Activated CD8-positive, alpha-beta memory T cell treated with anti-CD3 and anti-CD28 coated beads, Interleukin-2, amount 10 ng/mL, durations not matched to agents 7 days and 5 days (primary cell): ENCODE results near the gene ARHGEF16. TPM values are rescaled to one million over a fixed set of nuclear protein-coding genes. Genes with fewer than 3 reads are reported as not detected.

Source experiments
- ATAC-seq: fragments of 150-1000 bp; cut with Tn5 transposase; one replicate; pipeline ENCODE4 v1.10.0; 2021; ENCODE audit warnings: moderate library complexity
- CTCF ChIA-PET: fragments of 350-600 bp; sonication (Branson Sonifier 250); formaldehyde crosslinking; loops from one replicate; lab custom pipeline; 2021; ENCODE audit warnings: antibody characterized with exemption; lab: Charles Lee
- DNase-seq: peaks from one replicate; pipeline ENCODE4 v3.0.0-alpha.2; 2020
- H3K27ac Mint-ChIP-seq: one replicate; pipeline ENCODE4 v1.8.0; 2021; ENCODE audit warnings: mild to moderate bottlenecking, mixed read lengths
- H3K27me3 Mint-ChIP-seq: one replicate; pipeline ENCODE4 v1.8.0; 2021; ENCODE audit warnings: mixed read lengths
- H3K36me3 Mint-ChIP-seq: one replicate; pipeline ENCODE4 v1.8.0; 2021; ENCODE audit warnings: mild to moderate bottlenecking, mixed read lengths
- H3K4me1 Mint-ChIP-seq: one replicate; pipeline ENCODE4 v1.8.0; 2021; ENCODE audit warnings: mixed read lengths
- H3K4me3 Mint-ChIP-seq: one replicate; pipeline ENCODE4 v1.8.0; 2021; ENCODE audit warnings: mild to moderate bottlenecking, moderate library complexity, mixed read lengths
- H3K9me3 Mint-ChIP-seq: one replicate; pipeline ENCODE4 v1.8.0; 2022; ENCODE audit warnings: low read depth, mixed read lengths
- total RNA-seq, 2 experiments: library from RNA; stranded (reverse); gene quantifications; one replicate each; pipeline ENCODE4 v1.2.3, GENCODE V29; 2021

The ARHGEF16 gene
- total RNA-seq, 2 experiments from 2014 or later, result not detected

DNA sequence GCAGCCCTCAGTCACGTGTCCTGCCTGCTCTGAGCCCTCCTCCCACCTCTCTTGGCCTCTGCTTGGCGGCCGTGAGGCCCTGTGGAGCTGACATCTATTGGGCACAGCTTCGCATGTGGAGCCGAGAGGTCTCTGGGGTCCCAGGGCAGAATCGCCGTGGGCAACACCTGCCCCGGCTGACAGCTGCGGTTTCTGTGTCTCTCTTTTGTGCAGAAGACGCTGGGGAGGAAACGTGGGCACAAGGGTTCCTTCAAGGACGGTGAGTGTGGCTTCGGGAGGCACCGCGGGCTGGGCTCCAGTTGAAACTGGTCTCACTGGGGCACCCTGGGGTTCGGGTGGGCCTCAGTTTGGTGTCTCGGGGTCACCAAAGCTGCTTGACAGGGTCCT lies 11.5 kb downstream of the ARHGEF16 start:
- Mint-ChIP-seq H3K4me1 (no peaks in the 10 kb centered on the region), H3K36me3 (no peaks in the 10 kb centered on the region), H3K4me3 (no peak overlapping the region), H3K27me3 (no peaks in the 10 kb centered on the region), H3K9me3 (no peaks in the 10 kb centered on the region), H3K27ac (no peak overlapping the region)
- CTCF ChIA-PET, result interaction anchor here (1.4 kb wide), 1 partner anchor 13 kb away, joined by 4 read pairs; no protein-coding TSS in a partner anchor
- no peak for DNase-seq
- ATAC-seq, result no peak

DNA sequence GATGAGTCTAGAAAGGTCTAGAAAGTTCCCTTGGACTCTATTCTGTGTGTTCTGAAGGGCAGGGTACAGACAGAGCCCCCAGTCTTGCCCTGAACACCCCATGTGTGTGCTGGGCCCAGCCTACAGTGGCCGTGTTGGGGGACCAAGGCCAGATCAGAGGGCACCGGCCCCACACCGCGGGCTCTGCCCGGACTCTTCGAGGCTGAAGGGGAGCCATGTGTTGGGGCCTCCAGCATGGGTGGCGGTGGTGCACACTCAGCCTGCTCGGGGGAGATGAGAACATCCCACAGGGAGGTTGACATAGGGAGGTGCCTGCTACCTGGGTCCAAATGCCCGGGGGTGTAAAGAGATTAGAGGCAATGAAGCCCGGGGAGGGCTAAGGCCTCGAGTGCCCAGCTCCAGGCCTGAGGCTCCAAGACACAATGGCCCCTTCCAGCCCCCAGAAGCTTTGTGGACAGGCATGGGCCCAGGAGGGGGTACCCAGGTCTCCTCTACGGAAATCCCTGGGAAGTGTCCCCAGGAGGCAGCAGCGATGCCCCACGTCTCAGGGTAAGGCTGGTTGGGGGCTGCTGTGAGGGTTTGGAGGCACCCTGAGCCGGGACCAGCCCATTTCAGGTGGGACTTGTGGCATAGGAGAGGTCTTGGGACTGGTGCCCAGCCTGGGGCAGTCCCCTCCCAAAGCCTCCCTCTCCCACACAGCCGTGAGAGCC lies 12.1 kb downstream of the ARHGEF16 start:
- H3K4me1 Mint-ChIP-seq, result no peaks in the 10 kb centered on the region
- CTCF ChIA-PET, result interaction anchor here (1.4 kb wide), 1 partner anchor 14 kb away, joined by 4 read pairs; no protein-coding TSS in a partner anchor
- ATAC-seq (no peak), DNase-seq (no peak)
- no peak overlapping the region for H3K4me3 Mint-ChIP-seq
- H3K9me3 Mint-ChIP-seq, result no peaks in the 10 kb centered on the region
- no peak overlapping the region for H3K27ac Mint-ChIP-seq
- H3K36me3 Mint-ChIP-seq, result no peaks in the 10 kb centered on the region
- H3K27me3 Mint-ChIP-seq, result no peaks in the 10 kb centered on the region

DNA sequence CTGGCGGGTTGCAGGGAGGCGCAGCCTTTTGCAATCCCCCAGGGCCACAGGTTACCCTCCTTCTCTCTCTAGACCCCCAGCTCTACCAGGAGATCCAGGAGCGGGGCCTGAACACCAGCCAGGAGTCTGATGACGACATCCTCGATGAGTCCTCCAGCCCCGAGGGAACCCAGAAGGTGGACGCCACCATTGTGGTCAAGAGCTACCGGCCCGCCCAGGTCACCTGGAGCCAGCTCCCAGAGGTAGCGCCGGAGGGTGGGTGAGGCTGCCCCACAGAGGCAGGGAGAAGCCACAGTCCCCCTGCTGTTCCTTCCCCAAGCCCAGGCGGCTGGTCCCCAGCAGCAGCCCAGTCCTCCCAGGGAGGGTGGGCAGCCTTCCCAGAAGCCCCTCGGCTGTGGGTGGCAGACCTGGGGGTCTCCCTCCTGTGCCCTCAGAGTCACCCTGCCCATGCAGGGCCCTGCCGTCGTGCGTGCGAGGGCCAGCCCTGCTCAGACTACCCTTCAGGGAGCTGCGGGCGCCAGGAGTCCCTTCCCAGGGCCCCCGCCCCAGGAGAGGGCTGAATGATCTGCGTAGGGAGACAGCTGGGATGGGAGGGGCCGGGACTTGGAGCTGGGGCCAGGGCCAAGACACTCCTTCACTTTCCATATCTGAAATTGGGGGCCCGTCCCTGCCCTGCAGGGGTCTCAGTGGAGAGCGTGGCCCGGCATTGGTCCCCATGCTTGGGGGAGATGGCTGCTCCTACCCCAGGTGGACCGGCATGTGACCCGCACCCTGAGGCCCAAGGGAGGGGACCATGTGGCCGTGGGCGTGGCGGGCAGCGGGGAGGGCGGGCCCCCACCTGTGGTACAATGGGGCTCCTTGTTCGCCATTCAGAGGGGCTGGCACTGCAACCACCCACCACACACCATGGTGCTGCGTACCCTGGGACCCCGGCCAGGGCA lies 12.9 kb downstream of the ARHGEF16 start:
- no peaks in the 10 kb centered on the region for H3K9me3 Mint-ChIP-seq
- no peaks in the 10 kb centered on the region for H3K36me3 Mint-ChIP-seq
- H3K27ac Mint-ChIP-seq, result no peak overlapping the region
- ATAC-seq (no peak), DNase-seq (no peak)
- H3K27me3 Mint-ChIP-seq, result no peaks in the 10 kb centered on the region
- CTCF ChIA-PET, result interaction anchor here (1.4 kb wide), 1 partner anchor 14 kb away, joined by 4 read pairs; no protein-coding TSS in a partner anchor
- no peaks in the 10 kb centered on the region for H3K4me1 Mint-ChIP-seq
- no peak overlapping the region for H3K4me3 Mint-ChIP-seq

DNA sequence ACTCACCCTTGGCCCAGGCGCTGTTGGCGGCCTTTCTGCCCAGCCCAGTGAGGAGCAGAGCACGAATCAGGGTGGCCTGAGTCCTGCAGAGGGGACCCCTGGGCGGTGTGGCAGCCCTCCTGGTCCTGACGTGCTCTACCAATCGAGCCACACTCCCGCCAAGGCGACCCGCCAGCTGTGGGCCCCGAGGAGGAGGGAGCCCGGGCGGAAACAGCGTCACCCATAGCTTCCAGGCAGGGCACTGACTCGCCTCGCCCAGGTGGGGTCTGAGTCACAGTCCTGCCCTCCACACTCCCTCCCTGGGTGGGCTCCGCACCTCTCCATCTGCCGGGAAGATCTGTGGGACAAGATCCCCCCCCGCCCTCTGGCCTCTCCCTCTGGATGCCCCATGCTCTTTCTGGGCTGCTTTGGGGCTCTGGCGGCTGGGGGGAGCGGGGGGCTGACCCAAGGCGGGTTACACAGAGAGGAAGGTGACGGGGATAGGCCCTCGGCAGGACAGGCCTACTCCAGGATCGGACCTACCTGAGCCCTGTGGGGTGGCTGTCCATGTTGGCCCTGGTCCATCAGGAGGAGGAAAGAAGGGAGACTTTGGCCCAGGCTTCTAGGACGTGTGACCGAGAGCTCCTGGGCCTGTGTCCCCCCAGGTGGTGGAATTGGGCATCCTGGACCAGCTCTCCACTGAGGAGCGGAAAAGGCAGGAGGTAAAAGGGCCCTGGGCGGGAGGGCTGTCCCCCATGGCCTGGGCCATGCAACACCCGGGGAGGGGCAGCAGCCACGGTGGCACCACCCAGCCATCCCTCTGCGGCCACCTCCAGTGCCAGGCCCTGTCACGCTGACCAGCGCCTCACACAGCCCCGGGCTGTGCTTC lies 14.0 kb downstream of the ARHGEF16 start:
- no peaks in the 10 kb centered on the region for H3K4me1 Mint-ChIP-seq
- ATAC-seq (no peak), DNase-seq (no peak)
- CTCF ChIA-PET, result no interaction called here
- H3K4me3 Mint-ChIP-seq, result no peak overlapping the region
- no peaks in the 10 kb centered on the region for H3K9me3 Mint-ChIP-seq
- no peak overlapping the region for H3K27ac Mint-ChIP-seq
- H3K36me3 Mint-ChIP-seq, result no peaks in the 10 kb centered on the region
- no peaks in the 10 kb centered on the region for H3K27me3 Mint-ChIP-seq

DNA sequence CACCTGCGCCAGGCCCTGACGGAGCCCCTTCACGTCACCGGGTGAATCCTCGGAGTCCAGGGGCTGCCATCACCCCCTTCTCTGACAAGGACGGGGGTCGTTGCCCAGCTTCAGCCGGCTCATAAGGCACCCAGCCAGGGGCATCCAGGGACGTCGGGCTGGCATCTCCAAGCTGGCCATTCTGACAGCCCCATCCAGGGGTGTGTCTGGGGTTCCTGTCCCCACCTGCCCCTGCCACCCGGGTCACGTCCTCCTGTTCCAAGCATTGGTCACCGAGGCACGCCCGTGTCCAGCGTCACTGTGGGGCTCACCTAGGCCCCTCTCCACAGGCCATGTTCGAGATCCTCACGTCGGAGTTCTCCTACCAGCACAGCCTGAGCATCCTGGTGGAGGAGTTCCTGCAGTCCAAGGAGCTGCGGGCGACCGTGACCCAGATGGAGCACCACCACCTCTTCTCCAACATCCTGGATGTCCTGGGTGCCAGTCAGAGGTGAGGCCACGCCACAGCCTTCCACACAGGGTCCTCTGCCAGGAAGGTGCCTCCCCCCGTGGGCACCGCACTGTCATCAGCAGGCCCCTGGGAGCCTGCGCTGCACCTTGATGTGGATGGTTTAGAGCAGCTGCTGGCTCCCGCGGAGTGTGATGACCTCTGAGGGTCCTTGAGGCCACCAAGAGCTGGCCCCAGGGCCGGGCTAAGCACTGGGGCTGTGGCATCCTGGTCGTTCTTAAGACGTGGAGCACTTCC lies 14.8 kb downstream of the ARHGEF16 start:
- no peak for ATAC-seq
- Mint-ChIP-seq H3K36me3 (no peaks in the 10 kb centered on the region), H3K4me1 (no peaks in the 10 kb centered on the region), H3K4me3 (no peak overlapping the region), H3K9me3 (no peaks in the 10 kb centered on the region), H3K27me3 (no peaks in the 10 kb centered on the region), H3K27ac (no peak overlapping the region)
- CTCF ChIA-PET, result no interaction called here
- no peak for DNase-seq

DNA sequence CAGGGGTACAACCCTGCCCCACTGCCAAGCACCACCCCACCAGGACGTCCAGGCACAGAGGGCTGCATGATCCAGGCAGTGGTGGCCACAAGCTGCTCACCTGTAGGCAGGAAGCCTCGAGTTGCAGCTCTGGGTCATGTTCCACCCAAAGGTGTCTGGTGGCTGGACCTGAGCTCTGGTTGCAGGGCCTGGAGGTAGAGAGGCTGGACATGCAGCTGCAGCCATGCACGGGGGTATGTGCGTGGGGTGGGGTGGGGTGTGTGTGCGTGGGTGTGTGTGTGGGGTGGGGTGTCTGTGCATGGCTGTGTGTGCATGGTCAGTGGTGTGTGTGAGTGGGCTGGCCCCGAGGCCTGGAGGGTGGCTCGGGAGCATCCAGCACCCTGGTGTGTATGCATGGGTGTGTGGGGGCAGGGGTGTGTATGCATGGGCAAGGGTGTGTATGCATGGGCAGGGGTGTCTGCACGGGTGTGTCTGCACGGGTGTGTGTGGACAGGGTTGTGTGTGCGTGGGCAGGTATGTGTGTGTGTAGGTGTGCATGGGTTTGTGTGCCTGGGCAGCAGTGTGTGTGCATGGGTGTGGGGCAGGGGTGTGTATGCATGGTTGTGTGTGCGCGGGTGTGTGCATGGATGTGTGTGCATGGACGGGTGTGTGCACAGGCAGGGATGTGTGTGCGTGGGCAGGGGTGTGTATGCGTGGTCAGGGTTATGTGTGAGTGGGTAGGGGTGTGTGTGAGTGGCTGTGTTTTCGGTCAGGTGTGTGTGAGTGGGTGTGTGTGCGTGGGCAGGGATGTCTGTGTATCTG lies 15.6 kb downstream of the ARHGEF16 start:
- Mint-ChIP-seq H3K27me3 (no peaks in the 10 kb centered on the region), H3K36me3 (no peaks in the 10 kb centered on the region), H3K4me3 (no peak overlapping the region), H3K27ac (no peak overlapping the region), H3K9me3 (no peaks in the 10 kb centered on the region), H3K4me1 (no peaks in the 10 kb centered on the region)
- CTCF ChIA-PET, result no interaction called here
- ATAC-seq (no peak), DNase-seq (no peak)

DNA sequence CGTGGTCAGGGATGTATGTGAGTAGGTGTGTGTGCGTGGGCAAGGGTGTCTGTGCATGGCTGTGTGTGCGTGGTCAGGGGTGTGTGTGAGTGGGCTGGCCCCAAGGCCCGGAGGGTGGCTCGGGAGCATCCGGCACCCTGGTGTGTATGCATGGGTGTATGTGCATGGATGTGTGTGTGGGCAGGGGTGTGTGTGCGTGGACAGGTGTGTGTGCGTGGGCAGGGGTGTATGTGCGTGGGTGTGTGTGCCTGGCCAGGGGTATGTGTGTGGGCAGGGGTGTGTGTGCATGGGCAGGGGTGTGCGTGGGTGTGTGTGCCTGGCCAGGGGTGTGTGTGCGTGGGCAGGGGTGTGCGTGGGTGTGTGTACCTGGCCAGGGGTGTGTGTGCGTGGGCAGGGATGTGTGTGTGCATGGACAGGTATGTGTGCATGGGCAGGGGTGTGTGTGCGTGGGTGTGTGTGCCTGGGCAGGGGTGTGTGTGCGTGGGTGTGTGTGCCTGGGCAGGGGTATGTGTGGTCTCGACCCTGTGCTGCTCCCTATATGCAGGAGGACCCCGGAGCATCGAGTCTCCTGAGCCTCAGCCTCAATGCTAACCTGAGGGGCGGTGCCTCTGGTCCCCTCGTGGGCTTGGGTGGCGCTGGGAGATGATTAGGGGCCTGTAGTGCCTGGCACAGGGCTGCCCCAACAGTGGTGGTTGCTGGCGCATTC lies 16.3 kb downstream of the ARHGEF16 start:
- CTCF ChIA-PET, result interaction anchor here (2.0 kb wide), 1 partner anchor 18 kb away, joined by 8 read pairs; no protein-coding TSS in a partner anchor
- H3K4me1 Mint-ChIP-seq, result no peaks in the 10 kb centered on the region
- H3K36me3 Mint-ChIP-seq, result no peaks in the 10 kb centered on the region
- no peaks in the 10 kb centered on the region for H3K27me3 Mint-ChIP-seq
- ATAC-seq (no peak), DNase-seq (no peak)
- H3K4me3 Mint-ChIP-seq, result no peak overlapping the region
- H3K27ac Mint-ChIP-seq, result no peak overlapping the region
- no peaks in the 10 kb centered on the region for H3K9me3 Mint-ChIP-seq

DNA sequence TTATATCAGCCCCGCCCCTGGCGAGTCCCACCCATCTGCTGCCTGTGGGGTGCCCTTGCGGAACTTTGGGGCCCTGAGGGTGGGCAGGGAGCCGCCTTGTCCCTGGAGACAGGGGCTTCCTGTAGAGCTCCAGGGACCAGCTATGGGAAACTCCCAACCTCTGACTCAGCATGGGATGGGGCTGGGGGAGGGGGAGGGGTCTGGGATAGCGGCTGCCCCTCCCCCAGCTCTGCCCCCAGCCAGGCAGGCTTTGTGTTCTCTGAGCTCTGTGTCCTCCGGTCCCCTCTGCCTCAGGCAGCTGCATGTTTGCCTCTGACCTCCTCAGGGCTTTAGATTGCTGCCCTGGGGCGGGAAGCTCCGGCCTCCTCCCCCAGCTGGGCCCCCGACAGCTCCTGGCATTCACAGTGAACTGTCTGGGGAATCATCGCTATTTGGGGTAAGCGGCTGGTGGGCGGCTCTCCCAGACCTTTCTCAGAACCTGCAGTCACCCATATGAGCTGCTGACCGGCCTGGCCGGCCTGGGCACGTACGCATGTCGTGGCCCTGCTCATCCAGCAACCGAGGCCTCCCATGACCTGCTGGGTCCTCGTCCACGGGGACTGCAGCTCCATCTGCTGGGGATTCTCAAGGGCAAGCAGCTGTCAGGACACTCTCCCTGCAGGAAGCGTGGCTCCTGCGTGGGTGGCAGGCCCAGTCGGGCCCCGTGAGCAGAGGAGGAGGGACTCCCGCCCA lies 17.1 kb downstream of the ARHGEF16 start:
- DNase-seq (no peak), ATAC-seq (no peak)
- CTCF ChIA-PET, result interaction anchor here (1.0 to 2.0 kb wide), 2 partner anchors 19 to 147 kb away, joined by 3 to 8 read pairs; no protein-coding TSS in a partner anchor
- H3K4me1 Mint-ChIP-seq, result no peaks in the 10 kb centered on the region
- no peak overlapping the region for H3K27ac Mint-ChIP-seq
- no peaks in the 10 kb centered on the region for H3K9me3 Mint-ChIP-seq
- H3K27me3 Mint-ChIP-seq, result no peaks in the 10 kb centered on the region
- H3K4me3 Mint-ChIP-seq, result no peak overlapping the region
- no peaks in the 10 kb centered on the region for H3K36me3 Mint-ChIP-seq

DNA sequence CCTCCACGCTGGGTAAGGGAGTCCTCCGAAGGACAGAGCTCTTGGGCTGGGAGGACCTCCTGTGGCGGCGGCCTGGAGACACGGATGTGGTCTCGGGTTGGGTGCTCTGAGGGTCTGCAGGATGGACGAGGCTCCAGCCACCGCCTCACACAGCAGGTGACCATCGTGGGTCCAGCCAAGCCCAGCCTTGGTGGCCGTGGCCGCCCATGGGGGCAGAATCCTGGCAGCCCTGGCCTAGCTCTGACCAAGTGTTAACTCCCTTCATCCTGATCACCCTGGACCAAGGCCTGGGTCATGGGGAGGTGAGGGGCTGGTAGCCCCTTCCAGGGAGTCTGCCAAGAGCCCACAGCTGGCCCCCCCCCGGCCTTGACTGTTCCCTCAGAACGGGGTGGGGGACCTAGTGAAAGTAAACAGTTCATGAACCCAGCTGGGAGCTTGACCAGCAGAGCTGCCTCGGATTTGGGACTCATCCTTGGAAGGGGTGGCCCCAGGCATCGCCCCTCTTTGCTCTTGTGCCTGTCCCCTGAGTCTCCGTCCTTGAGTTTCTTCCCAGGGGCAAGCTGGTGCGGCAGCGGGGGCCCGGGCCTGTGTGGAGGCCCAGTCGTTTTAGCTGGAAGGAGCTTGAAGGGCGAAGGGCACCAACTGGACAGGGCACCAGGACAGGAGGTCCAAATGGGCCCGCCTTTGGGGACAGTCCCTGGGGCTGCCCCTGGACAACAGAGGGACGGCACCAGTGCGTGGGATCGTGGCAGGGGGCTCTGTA lies 17.8 kb downstream of the ARHGEF16 start:
- H3K27me3 Mint-ChIP-seq, result no peaks in the 10 kb centered on the region
- H3K4me1 Mint-ChIP-seq, result no peaks in the 10 kb centered on the region
- CTCF ChIA-PET, result interaction anchor here (1.0 to 2.0 kb wide), 2 partner anchors 19 to 146 kb away, joined by 3 to 8 read pairs; no protein-coding TSS in a partner anchor
- H3K4me3 Mint-ChIP-seq, result no peak overlapping the region
- ATAC-seq (no peak), DNase-seq (no peak)
- H3K36me3 Mint-ChIP-seq, result no peaks in the 10 kb centered on the region
- H3K9me3 Mint-ChIP-seq, result no peaks in the 10 kb centered on the region
- H3K27ac Mint-ChIP-seq, result no peak overlapping the region

DNA sequence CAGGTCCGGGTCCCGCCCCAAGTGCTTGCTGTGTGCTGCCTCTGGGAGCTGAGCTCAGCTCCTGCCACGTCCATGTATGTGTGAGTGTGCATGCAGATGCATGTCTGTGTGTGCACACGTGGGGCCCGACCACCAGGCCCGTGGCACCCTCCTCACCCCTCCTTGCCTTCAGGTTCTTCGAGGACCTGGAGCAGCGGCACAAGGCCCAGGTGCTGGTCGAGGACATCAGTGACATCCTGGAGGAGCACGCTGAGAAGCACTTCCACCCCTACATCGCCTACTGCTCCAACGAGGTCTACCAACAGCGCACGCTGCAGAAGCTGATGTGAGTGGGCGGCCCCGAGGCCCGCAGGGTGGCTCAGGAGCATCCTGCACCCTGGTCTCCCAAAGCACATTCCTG lies 18.4 kb downstream of the ARHGEF16 start:
- H3K27me3 Mint-ChIP-seq, result no peaks in the 10 kb centered on the region
- no peaks in the 10 kb centered on the region for H3K36me3 Mint-ChIP-seq
- ATAC-seq, result no peak
- CTCF ChIA-PET, result interaction anchor here (2.0 kb wide), 1 partner anchor 20 kb away, joined by 8 read pairs; no protein-coding TSS in a partner anchor
- no peak overlapping the region for H3K27ac Mint-ChIP-seq
- H3K9me3 Mint-ChIP-seq, result no peaks in the 10 kb centered on the region
- no peaks in the 10 kb centered on the region for H3K4me1 Mint-ChIP-seq
- DNase-seq, result no peak
- no peak overlapping the region for H3K4me3 Mint-ChIP-seq
